Sciatic nerve (tissue), 2 donors: ENCODE data around the gene TPM3. TPM values are rescaled to one million over a fixed set of nuclear protein-coding genes. Genes with fewer than 3 reads are reported as not detected.
"Not testable (repeated sequence)": the region's sequence is repeated elsewhere in the genome, so short reads cannot be mapped to it uniquely, and the experiment has no call there.

ENCODE experiments used
- ATAC-seq: fragments of 200-7000 bp; cut with Tn5 transposase; one replicate; pipeline ENCODE4 v1.9.1; 2020; ENCODE audit warnings: mild to moderate bottlenecking, moderate library complexity
- DNase-seq: peaks from one replicate; pipeline ENCODE4 v3.0.0-alpha.2; 2020; ENCODE audit warnings: low spot score
- intact Hi-C: fragments of 100-400 bp; cut with DNase I; formaldehyde crosslinking; loops from one replicate; pipeline ENCODE4 v1.14.2; 2022
- total RNA-seq: library from RNA; stranded (reverse); fragmentation: NEBNext Ultra II Directional; extraction: Animal tissue kit (Norgen Biotek cat#: 25700); gene quantifications from one replicate; pipeline ENCODE4 v1.2.1, GENCODE V29; 2021
- donor health status: DM: no; HTN: no; CAD: no.
- donor health status: DM: no; HTN: no; CAD: no.

TPM3 gene
- total RNA-seq, result 229 TPM

GRCh38 chr1:154191990-154192461, at the start of gene TPM3:
TPM3 (minus strand) TSS chr1:154192100; CDS start chr1:154192018, 82 bp downstream.
- intact Hi-C loops, result no loop called here
- ATAC-seq (no peak), DNase-seq (no peak)

- intact Hi-C loops, result no loop called here
- ATAC-seq (no peak), DNase-seq (no peak)
Observed at GRCh38 chr1:154240294-154240833, 48.5 kb upstream of the TPM3 start.

- DNase-seq, result no peak
- no peak for ATAC-seq
- intact Hi-C loops, result no loop called here
Observed at GRCh38 chr1:154239491-154239890, 47.6 kb upstream of the TPM3 start.

- no peak for DNase-seq
- intact Hi-C loops, result no loop called here
- no peak for ATAC-seq
Observed at GRCh38 chr1:154237880-154238506, 46.1 kb upstream of the TPM3 start.

GRCh38 chr1:154237435-154237834, 45.5 kb upstream of the TPM3 start:
- ATAC-seq (no peak), DNase-seq (no peak)
- intact Hi-C loops, result no loop called here

- intact Hi-C loops, result no loop called here
- no peak for DNase-seq
- no peak for ATAC-seq
Observed at GRCh38 chr1:154236855-154237254, 45.0 kb upstream of the TPM3 start.

- DNase-seq, ATAC-seq, intact Hi-C loops: not testable (repeated sequence)
Observed at GRCh38 chr1:154233127-154233526, 41.2 kb upstream of the TPM3 start.

- DNase-seq, intact Hi-C loops, ATAC-seq: not testable (repeated sequence)
Observed at GRCh38 chr1:154231112-154231511, 39.2 kb upstream of the TPM3 start.

- ATAC-seq (no peak), DNase-seq (no peak)
- intact Hi-C loops, result no loop called here
Observed at GRCh38 chr1:154225370-154225769, 33.5 kb upstream of the TPM3 start.

- no peak for ATAC-seq
- intact Hi-C loops, result no loop called here
Observed at GRCh38 chr1:154223621-154224020, 31.7 kb upstream of the TPM3 start.

GRCh38 chr1:154222918-154223317, 31.0 kb upstream of the TPM3 start:
- intact Hi-C loops, result no loop called here
- ATAC-seq, result no peak

More at GRCh38 chr1:154223621-154224020, 31.7 kb upstream of the TPM3 start:
- DNase-seq, result no peak

GRCh38 chr1:154222518-154222917, 30.6 kb upstream of the TPM3 start:
- ATAC-seq (no peak), DNase-seq (no peak)
- intact Hi-C loops, result no loop called here

More at GRCh38 chr1:154222918-154223317, 31.0 kb upstream of the TPM3 start:
- DNase-seq, result no peak

- peak; percentile 84 for DNase-seq
- intact Hi-C loops, result no loop called here
- peak; percentile 37 for ATAC-seq
Observed at GRCh38 chr1:154221278-154222001, 29.5 kb upstream of the TPM3 start.

- intact Hi-C loops, result no loop called here
- ATAC-seq, result no peak
- DNase-seq, result no peak
Observed at GRCh38 chr1:154220970-154221277, 29.0 kb upstream of the TPM3 start.

- ATAC-seq, result peak; percentile 99
Observed at GRCh38 chr1:154220071-154220969, 28.4 kb upstream of the TPM3 start, which contains the start of gene UBAP2L. UBAP2L (plus strand) TSS chr1:154220955; CDS start chr1:154225124, 4,169 bp downstream.

GRCh38 chr1:154219541-154219940, 27.6 kb upstream of the TPM3 start:
- ATAC-seq (no peak), DNase-seq (no peak)
- intact Hi-C loops, result no loop called here

More at GRCh38 chr1:154220071-154220969, 28.4 kb upstream of the TPM3 start, which contains the start of gene UBAP2L:
- DNase-seq, result peak; percentile 99
- intact Hi-C loops, result no loop called here

GRCh38 chr1:154218545-154218944, 26.6 kb upstream of the TPM3 start:
- ATAC-seq, result no peak
- DNase-seq, result no peak
- intact Hi-C loops, result no loop called here

- no peak for ATAC-seq
- intact Hi-C loops, result no loop called here
- DNase-seq, result no peak
Observed at GRCh38 chr1:154213274-154213673, 21.4 kb upstream of the TPM3 start.

GRCh38 chr1:154212083-154212482, 20.2 kb upstream of the TPM3 start:
- intact Hi-C loops, result no loop called here
- ATAC-seq (no peak), DNase-seq (no peak)
